ENCODE data around the gene TNPO2.
A peak's percentile ranks its signal among the peaks of the same experiment; 100 is the strongest.
"Not testable (repeated sequence)": the region's sequence is repeated elsewhere in the genome, so short reads cannot be mapped to it uniquely, and the experiment has no call there.

TNPO2 gene

GRCh38 chr19:12736995-12737834 lies 13.5 kb upstream of the TNPO2 start, which contains the start of gene GET3:
TSS of gene GET3 (plus strand) at chr19:12737497. CDS start at chr19:12737506, 9 bp downstream.
- peak; percentile 97 to 98 for DNase-seq

GRCh38 chr19:12733369-12734214 lies 9.9 kb upstream of the TNPO2 start:
- DNase-seq, result peak; percentile 56 to 62

GRCh38 chr19:12731337-12731736 lies 7.6 kb upstream of the TNPO2 start:
- no peak for DNase-seq

- DNase-seq, result peak in 1 of 2 experiments; percentile 24
Measured at GRCh38 chr19:12730064-12730463, 6.3 kb upstream of the TNPO2 start.

- DNase-seq, result no peak
Measured at GRCh38 chr19:12727745-12728433, 4.2 kb upstream of the TNPO2 start.

- DNase-seq, result no peak
Measured at GRCh38 chr19:12726988-12727316, 3.2 kb upstream of the TNPO2 start.

- not testable (repeated sequence) for DNase-seq
Measured at GRCh38 chr19:12725612-12726011, 1.9 kb upstream of the TNPO2 start.

GRCh38 chr19:12723381-12723640 lies 421 bp downstream of the TNPO2 start:
- no peak for DNase-seq

- peak; percentile 95 to 96 for DNase-seq
Measured at GRCh38 chr19:12722566-12723380, 959 bp downstream of the TNPO2 start.

GRCh38 chr19:12721656-12722565 lies 1.8 kb downstream of the TNPO2 start:
- DNase-seq, result no peak

GRCh38 chr19:12720851-12721655 lies 2.7 kb downstream of the TNPO2 start:
- DNase-seq, result no peak

- DNase-seq, result no peak
Measured at GRCh38 chr19:12720296-12720695, 3.4 kb downstream of the TNPO2 start.

- DNase-seq, result no peak
Measured at GRCh38 chr19:12715929-12716328, 7.8 kb downstream of the TNPO2 start.

GRCh38 chr19:12715102-12715501 lies 8.6 kb downstream of the TNPO2 start:
- no peak for DNase-seq

- DNase-seq, result not testable (repeated sequence)
Measured at GRCh38 chr19:12713304-12713703, 10.4 kb downstream of the TNPO2 start.

- not testable (repeated sequence) for DNase-seq
Measured at GRCh38 chr19:12712077-12712476, 11.7 kb downstream of the TNPO2 start.

- DNase-seq, result no peak
Measured at GRCh38 chr19:12711187-12711586, 12.5 kb downstream of the TNPO2 start.

GRCh38 chr19:12708641-12709040 lies 15.1 kb downstream of the TNPO2 start:
- no peak for DNase-seq

GRCh38 chr19:12706332-12706718 lies 17.4 kb downstream of the TNPO2 start:
- DNase-seq, result no peak

GRCh38 chr19:12705654-12706331 lies 17.9 kb downstream of the TNPO2 start:
- DNase-seq, result no peak

All from AML-193 (cell line).